Calu3 (cell line): Measurements from ENCODE around the gene CRX. TPM values are rescaled to one million over a fixed set of nuclear protein-coding genes. Genes with fewer than 3 reads are reported as not detected.
"Not testable (repeated sequence)": the region's sequence is repeated elsewhere in the genome, so short reads cannot be mapped to it uniquely, and the experiment has no call there.

Experiments used
- BruUV-seq: library from RNA; stranded (reverse); fragments of 400-500 nt; replicated peaks from 2 replicates; lab custom pipeline; 2021; lab: Mats Ljungman, UMichigan
- CTCF ChIA-PET: fragments of 300-600 bp; sonication (Branson Sonifier 250); formaldehyde crosslinking; loops from one replicate; lab custom pipeline; 2022; ENCODE audit warnings: antibody characterized with exemption; lab: Charles Lee
- DNase-seq: peaks from one replicate; pipeline ENCODE4 v3.0.0; 2022
- H3K27ac Mint-ChIP-seq: one replicate; pipeline ENCODE4 v1.8.0; 2022; ENCODE audit warnings: mixed read lengths; ENCODE audit not compliant: unreplicated experiment
- H3K27me3 Mint-ChIP-seq: one replicate; pipeline ENCODE4 v1.8.0; 2022; ENCODE audit warnings: mixed read lengths; ENCODE audit not compliant: unreplicated experiment
- H3K36me3 Mint-ChIP-seq: one replicate; pipeline ENCODE4 v1.8.0; 2022; ENCODE audit warnings: mild to moderate bottlenecking, moderate library complexity, mixed read lengths; ENCODE audit not compliant: insufficient read depth, unreplicated experiment
- H3K4me1 Mint-ChIP-seq: one replicate; pipeline ENCODE4 v1.8.0; 2022; ENCODE audit warnings: mild to moderate bottlenecking, low read depth, mixed read lengths; ENCODE audit not compliant: unreplicated experiment
- H3K4me3 Mint-ChIP-seq: one replicate; pipeline ENCODE4 v1.8.0; 2022; ENCODE audit warnings: mild to moderate bottlenecking, low read depth, moderate library complexity, mixed read lengths; ENCODE audit not compliant: unreplicated experiment
- H3K9me3 Mint-ChIP-seq: one replicate; pipeline ENCODE4 v1.8.0; 2022; ENCODE audit warnings: low read depth, mixed read lengths; ENCODE audit not compliant: unreplicated experiment
- intact Hi-C: fragments of 100-400 bp; cut with micrococcal nuclease; formaldehyde crosslinking; loops from one replicate; pipeline ENCODE4 v1.10.0; 2022; ENCODE audit not compliant: unreplicated experiment
- total RNA-seq: library from RNA; stranded (reverse); gene quantifications from 2 replicates; pipeline ENCODE4 v1.2.3, GENCODE V29; 2022
- TF ChIP-seq, protein P1 (sequence below): fragments of 200-600 bp; IDR thresholded peaks from one replicate; pipeline ENCODE4 v1.8.0; 2022; ENCODE audit warnings: antibody characterized with exemption; ENCODE audit not compliant: unreplicated experiment

Gene CRX
- total RNA-seq, 1 experiment from 2014 or later, result not detected

DNA sequence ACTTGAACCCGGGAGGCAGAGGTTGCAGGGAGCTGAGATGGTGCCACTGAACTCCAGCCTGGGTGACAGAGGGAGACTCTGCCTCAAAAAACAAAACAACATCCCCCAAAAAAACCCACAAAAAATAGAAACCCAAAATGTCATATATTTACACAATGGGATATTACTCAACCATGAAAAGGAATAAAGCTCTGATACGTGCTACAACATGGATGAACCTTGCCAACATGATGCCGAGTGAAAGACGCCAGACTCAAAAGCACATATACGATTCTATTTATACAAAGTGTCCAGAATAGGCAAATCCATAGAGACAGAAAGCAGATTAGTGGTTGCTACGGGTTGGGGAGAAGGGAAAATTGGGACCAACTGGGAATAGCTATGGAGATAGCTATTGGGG lies 15.3 kb upstream of the CRX start:
- Mint-ChIP-seq H3K4me1 (no peaks in the 10 kb centered on the region), H3K36me3 (peaks cover 6% of the 10 kb centered on the region), H3K4me3 (no peak overlapping the region), H3K9me3 (no peaks in the 10 kb centered on the region), H3K27me3 (peaks cover 12% of the 10 kb centered on the region), H3K27ac (no peak overlapping the region)
- TF ChIP-seq, protein P1, sequence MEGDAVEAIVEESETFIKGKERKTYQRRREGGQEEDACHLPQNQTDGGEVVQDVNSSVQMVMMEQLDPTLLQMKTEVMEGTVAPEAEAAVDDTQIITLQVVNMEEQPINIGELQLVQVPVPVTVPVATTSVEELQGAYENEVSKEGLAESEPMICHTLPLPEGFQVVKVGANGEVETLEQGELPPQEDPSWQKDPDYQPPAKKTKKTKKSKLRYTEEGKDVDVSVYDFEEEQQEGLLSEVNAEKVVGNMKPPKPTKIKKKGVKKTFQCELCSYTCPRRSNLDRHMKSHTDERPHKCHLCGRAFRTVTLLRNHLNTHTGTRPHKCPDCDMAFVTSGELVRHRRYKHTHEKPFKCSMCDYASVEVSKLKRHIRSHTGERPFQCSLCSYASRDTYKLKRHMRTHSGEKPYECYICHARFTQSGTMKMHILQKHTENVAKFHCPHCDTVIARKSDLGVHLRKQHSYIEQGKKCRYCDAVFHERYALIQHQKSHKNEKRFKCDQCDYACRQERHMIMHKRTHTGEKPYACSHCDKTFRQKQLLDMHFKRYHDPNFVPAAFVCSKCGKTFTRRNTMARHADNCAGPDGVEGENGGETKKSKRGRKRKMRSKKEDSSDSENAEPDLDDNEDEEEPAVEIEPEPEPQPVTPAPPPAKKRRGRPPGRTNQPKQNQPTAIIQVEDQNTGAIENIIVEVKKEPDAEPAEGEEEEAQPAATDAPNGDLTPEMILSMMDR, result no peak
- no peak for DNase-seq
- no TSS peak for BruUV-seq
- intact Hi-C loops, result no loop called here
- CTCF ChIA-PET, result no interaction called here

GRCh38 chr19:47813304-47813994 lies 8.3 kb upstream of the CRX start:
- CTCF ChIA-PET, result interaction anchor here (0.6 to 1.2 kb wide), 2 partner anchors 55 to 426 kb away, joined by 3 to 7 read pairs; no protein-coding TSS in a partner anchor
- Mint-ChIP-seq H3K27ac (no peak overlapping the region), H3K36me3 (no peaks in the 10 kb centered on the region), H3K27me3 (peaks cover 9% of the 10 kb centered on the region), H3K9me3 (no peaks in the 10 kb centered on the region), H3K4me3 (no peak overlapping the region), H3K4me1 (no peaks in the 10 kb centered on the region)
- DNase-seq, result peak; percentile 92
- BruUV-seq, result no TSS peak
- intact Hi-C loops, result loop anchor here (5.0 kb wide), 1 partner anchor 49 kb away; no protein-coding TSS in a partner anchor
- TF ChIP-seq, protein P1, result peak; percentile 81

DNA sequence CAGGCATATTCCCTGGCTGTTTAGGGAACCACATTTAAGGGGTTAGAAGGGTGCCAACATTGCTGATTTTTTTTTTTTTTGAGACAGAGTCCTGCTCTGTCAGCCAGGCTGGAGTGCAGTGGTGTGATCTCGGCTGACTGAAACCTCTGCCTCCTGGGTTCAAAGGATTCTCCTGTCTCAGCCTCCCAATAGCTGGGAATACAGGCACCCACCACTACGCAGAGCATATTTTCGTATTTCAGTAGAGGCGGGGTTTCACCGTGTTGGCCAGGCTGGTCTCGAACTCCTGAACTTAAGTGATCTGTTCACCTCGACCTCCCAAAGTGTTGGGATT lies 7.8 kb upstream of the CRX start:
- no peak overlapping the region for H3K4me3 Mint-ChIP-seq
- BruUV-seq, result no TSS peak
- no peaks in the 10 kb centered on the region for H3K9me3 Mint-ChIP-seq
- peaks cover 14% of the 10 kb centered on the region for H3K27me3 Mint-ChIP-seq
- intact Hi-C loops, result loop anchor here (5.0 kb wide), 1 partner anchor 48 kb away; no protein-coding TSS in a partner anchor
- CTCF ChIA-PET, result interaction anchor here (0.6 to 1.2 kb wide), 2 partner anchors 55 to 426 kb away, joined by 3 to 7 read pairs; no protein-coding TSS in a partner anchor
- DNase-seq, result no peak
- TF ChIP-seq, protein P1, result peak; percentile 40
- no peaks in the 10 kb centered on the region for H3K4me1 Mint-ChIP-seq
- no peaks in the 10 kb centered on the region for H3K36me3 Mint-ChIP-seq
- H3K27ac Mint-ChIP-seq, result no peak overlapping the region

GRCh38 chr19:47816270-47816669 lies 5.5 kb upstream of the CRX start:
- H3K36me3 Mint-ChIP-seq, H3K9me3 Mint-ChIP-seq, DNase-seq, BruUV-seq, H3K4me1 Mint-ChIP-seq, H3K4me3 Mint-ChIP-seq, H3K27ac Mint-ChIP-seq, intact Hi-C loops: not testable (repeated sequence)
- CTCF ChIA-PET, result interaction anchor here (0.5 to 0.6 kb wide), 2 partner anchors 40 to 84 kb away, joined by 5 read pairs; no protein-coding TSS in a partner anchor
- H3K27me3 Mint-ChIP-seq, result peaks cover 37% of the 10 kb centered on the region

GRCh38 chr19:47818221-47818620 lies 3.5 kb upstream of the CRX start:
- intact Hi-C loops, DNase-seq, H3K27ac Mint-ChIP-seq, CTCF ChIA-PET, H3K36me3 Mint-ChIP-seq, H3K4me1 Mint-ChIP-seq, H3K9me3 Mint-ChIP-seq, H3K4me3 Mint-ChIP-seq, BruUV-seq: not testable (repeated sequence)
- H3K27me3 Mint-ChIP-seq, result peaks cover 57% of the 10 kb centered on the region
